Measurements from ENCODE around the gene NRF1. TPM values are rescaled to one million over a fixed set of nuclear protein-coding genes. Genes with fewer than 3 reads are reported as not detected.
A peak's percentile ranks its signal among the peaks of the same experiment; 100 is the strongest.

Gene NRF1
- polyA plus RNA-seq, 1 experiment: 13.3 TPM

GRCh38 chr7:129636641-129637040 lies 25.1 kb downstream of the NRF1 start:
- TF ChIP-seq CTCF (IDR thresholded peaks at IDR 0.05; ENCODE audit: insufficient read depth, low read depth, low read length): no peak
- ChIA-PET POLR2A (no interaction called here), CTCF (interaction anchor here (0.6 to 1.8 kb wide), 4 partner anchors 18 to 270 kb away, joined by 3 to 5 read pairs (median 4); partner anchors contain the start of gene NRF1)
- H3K36me3 ChIP-seq (ENCODE audit: control insufficient read depth, insufficient read depth, low read length): no peaks in the 10 kb centered on the region
- no peaks in the 10 kb centered on the region for H3K27me3 ChIP-seq (ENCODE audit: control insufficient read depth, insufficient read depth, low read length)
- H3K4me3 ChIP-seq (ENCODE audit: low read depth, low read length): no peak overlapping the region
- DNase-seq (ENCODE audit: low read depth): no peak

GRCh38 chr7:129640400-129640799 lies 28.9 kb downstream of the NRF1 start:
- TF ChIP-seq CTCF (IDR thresholded peaks at IDR 0.05; ENCODE audit: insufficient read depth, low read depth, low read length): no peak
- CTCF ChIA-PET: interaction anchor here (0.8 to 5.5 kb wide), 6 partner anchors 9 to 271 kb away, joined by 3 to 76 read pairs (median 4); partner anchors contain the start of gene NRF1
- no peak overlapping the region for H3K4me3 ChIP-seq (ENCODE audit: low read depth, low read length)
- POLR2A ChIA-PET: no interaction called here
- no peaks in the 10 kb centered on the region for H3K27me3 ChIP-seq (ENCODE audit: control insufficient read depth, insufficient read depth, low read length)
- no peak for DNase-seq (ENCODE audit: low read depth)
- H3K36me3 ChIP-seq (ENCODE audit: control insufficient read depth, insufficient read depth, low read length): no peaks in the 10 kb centered on the region

- Histone ChIP-seq H3K36me3 (ENCODE audit: control insufficient read depth, insufficient read depth, low read length) (no peaks in the 10 kb centered on the region), H3K27me3 (ENCODE audit: control insufficient read depth, insufficient read depth, low read length) (no peaks in the 10 kb centered on the region), H3K4me3 (ENCODE audit: low read depth, low read length) (no peak overlapping the region)
- DNase-seq (ENCODE audit: low read depth): no peak
- no peak for TF ChIP-seq CTCF (IDR thresholded peaks at IDR 0.05; ENCODE audit: insufficient read depth, low read depth, low read length)
- POLR2A ChIA-PET: interaction anchor here (0.5 to 1.0 kb wide), 2 partner anchors 283 to 306 kb away, joined by 3 to 5 read pairs; no protein-coding TSS in a partner anchor
- CTCF ChIA-PET: interaction anchor here (0.5 to 5.5 kb wide), 22 partner anchors 10 to 479 kb away, joined by 3 to 76 read pairs (median 4); no protein-coding TSS in a partner anchor
Observed at GRCh38 chr7:129642871-129643549, 31.5 kb downstream of the NRF1 start.

- Histone ChIP-seq H3K36me3 (ENCODE audit: control insufficient read depth, insufficient read depth, low read length) (no peaks in the 10 kb centered on the region), H3K27me3 (ENCODE audit: control insufficient read depth, insufficient read depth, low read length) (no peaks in the 10 kb centered on the region), H3K4me3 (ENCODE audit: low read depth, low read length) (no peak overlapping the region)
- ChIA-PET POLR2A (interaction anchor here (0.5 to 1.0 kb wide), 2 partner anchors 284 to 305 kb away, joined by 3 to 5 read pairs; no protein-coding TSS in a partner anchor), CTCF (interaction anchor here (0.5 to 5.5 kb wide), 27 partner anchors 8 to 480 kb away, joined by 3 to 76 read pairs (median 4); no protein-coding TSS in a partner anchor)
- no peak for TF ChIP-seq CTCF (IDR thresholded peaks at IDR 0.05; ENCODE audit: insufficient read depth, low read depth, low read length)
- DNase-seq (ENCODE audit: low read depth): no peak
Observed at GRCh38 chr7:129643550-129644170, 32.1 kb downstream of the NRF1 start.

- peak; percentile 57 for TF ChIP-seq CTCF (IDR thresholded peaks at IDR 0.05; ENCODE audit: insufficient read depth, low read depth, low read length)
- Histone ChIP-seq H3K4me3 (ENCODE audit: low read depth, low read length) (no peak overlapping the region), H3K27me3 (ENCODE audit: control insufficient read depth, insufficient read depth, low read length) (no peaks in the 10 kb centered on the region), H3K36me3 (ENCODE audit: control insufficient read depth, insufficient read depth, low read length) (no peaks in the 10 kb centered on the region)
- no peak for DNase-seq (ENCODE audit: low read depth)
- ChIA-PET POLR2A (no interaction called here), CTCF (interaction anchor here (0.6 to 5.5 kb wide), 17 partner anchors 9 to 437 kb away, joined by 3 to 76 read pairs (median 4); no protein-coding TSS in a partner anchor)
Observed at GRCh38 chr7:129644634-129645230, 33.2 kb downstream of the NRF1 start.
